ENCODE results near the gene CYP19A1. TPM values are rescaled to one million over a fixed set of nuclear protein-coding genes. Genes with fewer than 3 reads are reported as not detected.

Gene CYP19A1
- not detected for total RNA-seq (2021; ENCODE audit: unreplicated experiment)
- 0.30 and 0.35 TPM in 2 replicates for polyA plus RNA-seq (2012)
- percentile 3 among the genes with signal in this experiment for Bru-seq, nascent RNA
- percentile 2 among the genes with signal in this experiment for BruChase-seq, experiment 1, labeled RNA remaining after a 6-hour chase
- BruChase-seq, experiment 2, labeled RNA remaining after a 2-hour chase, result percentile 1 among the genes with signal in this experiment
- long read RNA-seq, partial matches to known transcripts, result 0 of 1 reads
- long read RNA-seq, other reads (novel, unspliced or antisense), result 1 of 1 reads

DNA sequence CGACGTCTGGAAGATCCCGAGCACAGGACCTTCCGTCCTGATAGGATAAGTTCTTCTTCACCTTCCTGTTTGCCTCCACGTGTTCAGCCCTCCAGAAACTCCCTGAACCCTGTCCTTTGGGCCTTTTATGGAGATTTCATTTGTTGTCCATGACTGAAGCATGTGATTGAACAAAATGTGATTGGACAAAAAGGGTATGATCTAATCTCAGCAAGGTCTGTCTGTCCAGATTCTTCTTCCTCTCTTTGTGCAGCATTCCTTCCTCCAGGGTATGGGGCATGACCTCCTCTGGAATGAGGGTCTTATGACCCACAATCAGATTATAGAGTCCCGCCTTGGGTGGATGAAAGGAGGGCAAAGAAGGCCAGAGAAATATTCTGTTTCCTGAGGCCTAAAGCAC is at the start of gene CYP19A1:
Gene CYP19A1 (minus strand): TSS at position 101 of the 400 bp plus-strand sequence. CDS start 95,684 bp downstream, outside the sequence.
- Histone ChIP-seq H3K4me3 (replicated peaks in 1 of 2; ENCODE audit: low read depth in 1 of 2, low read length in 2 of 2) (no peak within 1 kb of the TSS), H3K4me2 (ENCODE audit: low read length) (no peak within 1 kb of the TSS), H2AFZ (ENCODE audit: low read depth, low read length, poor library complexity, severe bottlenecking) (no peak within 1 kb of the TSS), H3K36me3 (ENCODE audit: control insufficient read depth in 1 of 2, insufficient read depth in 2 of 2, low read length in 2 of 2) (no peaks in the 10 kb centered on the region), H3K4me1 (ENCODE audit: control insufficient read depth in 1 of 2, insufficient read depth in 2 of 2, low read length in 2 of 2) (no peaks in the 10 kb centered on the region), H3K27ac (ENCODE audit: low read depth, low read length) (no peak within 1 kb of the TSS), H4K20me1 (ENCODE audit: insufficient read depth) (no peaks in the 10 kb centered on the region), H3K79me2 (ENCODE audit: insufficient read depth, low read length) (no peaks in the 10 kb centered on the region), H3K9ac (ENCODE audit: low read length) (no peak within 1 kb of the TSS), H3K9me3 (ENCODE audit: control insufficient read depth in 1 of 2, insufficient read depth in 1 of 2, low read depth in 1 of 2, low read length in 2 of 2) (no peaks in the 10 kb centered on the region), H3K27me3 (ENCODE audit: insufficient read depth, low read length) (no peaks in the 10 kb centered on the region; the same call in 1 of the 2 replicates), H3K9me2 (ENCODE audit: insufficient read depth) (no peaks in the 10 kb centered on the region)
- ATAC-seq (no peak), DNase-seq (ENCODE audit: low read depth, low spot score) (no peak)
- CTCF ChIA-PET, result no interaction called here
- intact Hi-C loops (cut with micrococcal nuclease), result no loop called here
- RAD21 ChIA-PET (ENCODE audit: low non-redundant PET in 1 of 2, low total read pairs in 2 of 2, uncharacterized antibody in 2 of 2, unreplicated experiment in 2 of 2), result no interaction called here
- POLR2A ChIA-PET, result no interaction called here
- TF ChIP-seq JUND (IDR thresholded peaks at IDR 0.05) (no peak), POLR2AphosphoS5 (IDR thresholded peaks at IDR 0.05; ENCODE audit: low read depth, low read length) (no peak), EZH2phosphoT487 (IDR thresholded peaks at IDR 0.05; ENCODE audit: borderline replicate concordance) (no peak), YY1 (IDR thresholded peaks at IDR 0.05; ENCODE audit: extremely low read depth, insufficient replicate concordance, low read depth, low read length) (no peak), ZNF274 (IDR thresholded peaks at IDR 0.05; ENCODE audit: low read depth, low read length) (no peak), SRF (IDR thresholded peaks at IDR 0.05; ENCODE audit: low read depth) (no peak), RAD21 (IDR thresholded peaks at IDR 0.05; ENCODE audit: low read depth) (no peak), EGR1 (IDR thresholded peaks at IDR 0.05; ENCODE audit: low read depth) (no peak), SIN3A (IDR thresholded peaks at IDR 0.05; ENCODE audit: low read depth) (no peak), SP1 (IDR thresholded peaks at IDR 0.05; ENCODE audit: low read depth) (no peak), FOSL1 (IDR thresholded peaks at IDR 0.05; ENCODE audit: low read depth) (no peak), TCF7L2 (IDR thresholded peaks at IDR 0.05; ENCODE audit: borderline replicate concordance, extremely low read depth, insufficient read depth, insufficient read length) (no peak), ZFX (IDR thresholded peaks at IDR 0.05) (no peak), CEBPB (IDR thresholded peaks at IDR 0.05; ENCODE audit: low read depth) (no peak), ELF1 (IDR thresholded peaks at IDR 0.05; ENCODE audit: borderline replicate concordance, low read depth) (no peak), POLR2A (IDR thresholded peaks at IDR 0.05; ENCODE audit: borderline replicate concordance, extremely low read depth, insufficient read depth, insufficient read length) (no peak)
- TF ChIP-seq, protein P1, sequence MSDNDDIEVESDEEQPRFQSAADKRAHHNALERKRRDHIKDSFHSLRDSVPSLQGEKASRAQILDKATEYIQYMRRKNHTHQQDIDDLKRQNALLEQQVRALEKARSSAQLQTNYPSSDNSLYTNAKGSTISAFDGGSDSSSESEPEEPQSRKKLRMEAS (IDR thresholded peaks at IDR 0.05), result no peak
- TF ChIP-seq, protein P2, sequence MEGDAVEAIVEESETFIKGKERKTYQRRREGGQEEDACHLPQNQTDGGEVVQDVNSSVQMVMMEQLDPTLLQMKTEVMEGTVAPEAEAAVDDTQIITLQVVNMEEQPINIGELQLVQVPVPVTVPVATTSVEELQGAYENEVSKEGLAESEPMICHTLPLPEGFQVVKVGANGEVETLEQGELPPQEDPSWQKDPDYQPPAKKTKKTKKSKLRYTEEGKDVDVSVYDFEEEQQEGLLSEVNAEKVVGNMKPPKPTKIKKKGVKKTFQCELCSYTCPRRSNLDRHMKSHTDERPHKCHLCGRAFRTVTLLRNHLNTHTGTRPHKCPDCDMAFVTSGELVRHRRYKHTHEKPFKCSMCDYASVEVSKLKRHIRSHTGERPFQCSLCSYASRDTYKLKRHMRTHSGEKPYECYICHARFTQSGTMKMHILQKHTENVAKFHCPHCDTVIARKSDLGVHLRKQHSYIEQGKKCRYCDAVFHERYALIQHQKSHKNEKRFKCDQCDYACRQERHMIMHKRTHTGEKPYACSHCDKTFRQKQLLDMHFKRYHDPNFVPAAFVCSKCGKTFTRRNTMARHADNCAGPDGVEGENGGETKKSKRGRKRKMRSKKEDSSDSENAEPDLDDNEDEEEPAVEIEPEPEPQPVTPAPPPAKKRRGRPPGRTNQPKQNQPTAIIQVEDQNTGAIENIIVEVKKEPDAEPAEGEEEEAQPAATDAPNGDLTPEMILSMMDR (IDR thresholded peaks at IDR 0.05 in 2 of 3, conservative IDR thresholded peaks at IDR 0.05 in 1 of 3; ENCODE audit: borderline replicate concordance in 1 of 3, insufficient read depth in 1 of 3, low read depth in 2 of 3, low read length in 2 of 3), result no peak
- TF ChIP-seq, protein P3, sequence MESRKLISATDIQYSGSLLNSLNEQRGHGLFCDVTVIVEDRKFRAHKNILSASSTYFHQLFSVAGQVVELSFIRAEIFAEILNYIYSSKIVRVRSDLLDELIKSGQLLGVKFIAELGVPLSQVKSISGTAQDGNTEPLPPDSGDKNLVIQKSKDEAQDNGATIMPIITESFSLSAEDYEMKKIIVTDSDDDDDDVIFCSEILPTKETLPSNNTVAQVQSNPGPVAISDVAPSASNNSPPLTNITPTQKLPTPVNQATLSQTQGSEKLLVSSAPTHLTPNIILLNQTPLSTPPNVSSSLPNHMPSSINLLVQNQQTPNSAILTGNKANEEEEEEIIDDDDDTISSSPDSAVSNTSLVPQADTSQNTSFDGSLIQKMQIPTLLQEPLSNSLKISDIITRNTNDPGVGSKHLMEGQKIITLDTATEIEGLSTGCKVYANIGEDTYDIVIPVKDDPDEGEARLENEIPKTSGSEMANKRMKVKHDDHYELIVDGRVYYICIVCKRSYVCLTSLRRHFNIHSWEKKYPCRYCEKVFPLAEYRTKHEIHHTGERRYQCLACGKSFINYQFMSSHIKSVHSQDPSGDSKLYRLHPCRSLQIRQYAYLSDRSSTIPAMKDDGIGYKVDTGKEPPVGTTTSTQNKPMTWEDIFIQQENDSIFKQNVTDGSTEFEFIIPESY (IDR thresholded peaks at IDR 0.05; ENCODE audit: extremely low read depth, insufficient replicate concordance, low read length), result no peak
- TF ChIP-seq, protein P4, sequence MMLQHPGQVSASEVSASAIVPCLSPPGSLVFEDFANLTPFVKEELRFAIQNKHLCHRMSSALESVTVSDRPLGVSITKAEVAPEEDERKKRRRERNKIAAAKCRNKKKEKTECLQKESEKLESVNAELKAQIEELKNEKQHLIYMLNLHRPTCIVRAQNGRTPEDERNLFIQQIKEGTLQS (IDR thresholded peaks at IDR 0.05), result no peak
- no TSS peak for BruUV-seq (replicated peaks)
